SHP77 (cell line): ENCODE results near the gene NPIPA7.
"Not testable (repeated sequence)": the region's sequence is repeated elsewhere in the genome, so short reads cannot be mapped to it uniquely, and the experiment has no call there.

Experiments
- DNase-seq, 2 experiments: peaks; one replicate each; lab custom pipeline; 2025; lab: John Stamatoyannopoulos, UW

Gene NPIPA7

GRCh38 chr16:16378840-16379239 is at the start of gene NPIPA7:
Gene NPIPA7, plus strand, starts transcription at chr16:16379140. Its CDS starts 105 bp downstream, at chr16:16379245.
- not testable (repeated sequence) for DNase-seq

- DNase-seq: not testable (repeated sequence)
These were observed 47.5 kb upstream of the NPIPA7 start for GRCh38 chr16:16331466-16331865.

DNA sequence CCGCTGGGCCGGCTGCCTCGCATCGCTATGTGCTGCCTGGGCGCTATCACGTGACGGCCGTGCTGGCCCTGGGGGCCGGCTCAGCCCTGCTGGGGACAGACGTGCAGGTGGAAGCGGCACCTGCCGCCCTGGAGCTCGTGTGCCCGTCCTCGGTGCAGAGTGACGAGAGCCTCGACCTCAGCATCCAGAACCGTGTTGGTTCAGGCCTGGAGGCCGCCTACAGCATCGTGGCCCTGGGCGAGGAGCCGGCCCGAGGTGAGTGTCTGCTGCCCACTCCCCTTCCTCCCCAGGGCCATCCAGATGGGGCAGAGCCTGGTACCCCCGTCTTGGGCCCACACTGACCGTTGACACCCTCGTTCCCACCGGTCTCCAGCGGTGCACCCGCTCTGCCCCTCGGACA is 21.4 kb upstream of the NPIPA7 start:
- DNase-seq: not testable (repeated sequence)

DNA sequence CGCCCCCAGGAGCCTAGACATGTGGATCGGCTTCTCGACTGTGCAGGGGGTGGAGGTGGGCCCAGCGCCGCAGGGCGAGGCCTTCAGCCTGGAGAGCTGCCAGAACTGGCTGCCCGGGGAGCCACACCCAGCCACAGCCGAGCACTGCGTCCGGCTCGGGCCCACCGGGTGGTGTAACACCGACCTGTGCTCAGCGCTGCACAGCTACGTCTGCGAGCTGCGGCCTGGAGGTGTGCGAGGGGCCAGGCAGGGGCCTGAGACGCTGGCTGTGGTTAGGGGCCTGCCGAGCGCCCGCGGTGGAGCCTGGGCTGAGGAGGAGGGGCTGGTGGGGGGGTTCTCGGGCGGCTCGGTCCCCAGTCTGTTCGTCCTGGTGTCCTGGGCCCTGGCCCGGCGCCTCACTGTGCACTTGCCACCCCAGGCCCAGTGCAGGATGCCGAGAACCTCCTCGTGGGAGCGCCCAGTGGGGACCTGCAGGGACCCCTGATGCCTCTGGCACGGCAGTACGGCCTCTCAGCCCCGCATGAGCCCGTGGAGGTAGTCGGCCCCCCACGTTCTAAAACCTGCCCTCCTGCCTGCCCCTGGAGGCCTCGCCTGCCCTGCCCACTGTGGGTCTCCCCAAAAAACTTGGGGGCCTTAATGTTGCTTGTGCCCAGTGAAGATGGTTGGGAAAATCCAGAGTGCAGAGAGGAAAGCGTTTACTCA is 20.2 kb upstream of the NPIPA7 start:
- not testable (repeated sequence) for DNase-seq

DNA sequence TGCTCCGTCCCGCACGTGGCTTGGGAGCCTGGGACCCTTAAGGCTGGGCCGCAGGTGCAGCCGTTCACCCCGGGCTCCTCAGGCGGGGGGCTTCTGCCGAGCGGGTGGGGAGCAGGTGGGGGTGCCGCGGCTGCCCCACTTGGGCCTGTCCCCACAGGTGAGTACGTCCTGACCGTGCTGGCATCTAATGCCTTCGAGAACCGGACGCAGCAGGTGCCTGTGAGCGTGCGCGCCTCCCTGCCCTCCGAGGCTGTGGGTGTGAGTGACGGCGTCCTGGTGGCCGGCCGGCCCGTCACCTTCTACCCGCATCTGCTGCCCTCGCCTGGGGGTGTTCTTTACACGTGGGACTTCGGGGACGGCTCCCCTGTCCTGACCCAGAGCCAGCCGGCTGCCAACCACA is 15.3 kb upstream of the NPIPA7 start:
- DNase-seq: not testable (repeated sequence)

DNA sequence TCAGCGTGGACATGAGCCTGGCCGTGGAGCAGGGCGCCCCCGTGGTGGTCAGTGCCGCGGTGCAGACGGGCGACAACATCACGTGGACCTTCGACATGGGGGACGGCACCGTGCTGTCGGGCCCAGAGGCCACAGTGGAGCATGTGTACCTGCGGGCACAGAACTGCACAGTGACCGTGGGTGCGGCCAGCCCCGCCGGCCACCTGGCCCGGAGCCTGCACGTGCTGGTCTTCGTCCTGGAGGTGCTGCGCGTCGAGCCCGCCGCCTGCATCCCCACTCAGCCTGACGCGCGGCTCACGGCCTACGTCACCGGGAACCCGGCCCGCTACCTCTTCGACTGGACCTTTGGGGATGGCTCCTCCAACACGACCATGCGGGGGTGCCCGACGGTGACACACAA is 14.8 kb upstream of the NPIPA7 start:
- not testable (repeated sequence) for DNase-seq

GRCh38 chr16:16364701-16365100 is 14.2 kb upstream of the NPIPA7 start:
- DNase-seq: not testable (repeated sequence)

DNA sequence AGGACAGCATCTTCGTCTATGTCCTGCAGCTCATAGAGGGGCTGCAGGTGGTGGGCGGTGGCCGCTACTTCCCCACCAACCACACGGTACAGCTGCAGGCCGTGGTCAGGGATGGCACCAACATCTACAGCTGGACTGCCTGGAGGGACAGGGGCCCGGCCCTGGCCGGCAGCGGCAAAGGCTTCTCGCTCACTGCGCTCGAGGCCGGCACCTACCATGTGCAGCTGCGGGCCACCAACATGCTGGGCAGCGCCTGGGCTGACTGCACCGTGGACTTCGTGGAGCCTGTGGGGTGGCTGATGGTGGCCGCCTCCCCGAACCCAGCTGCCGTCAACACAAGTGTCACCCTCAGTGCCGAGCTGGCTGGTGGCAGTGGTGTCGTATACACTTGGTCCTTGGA is 13.6 kb upstream of the NPIPA7 start:
- DNase-seq: not testable (repeated sequence)

DNA sequence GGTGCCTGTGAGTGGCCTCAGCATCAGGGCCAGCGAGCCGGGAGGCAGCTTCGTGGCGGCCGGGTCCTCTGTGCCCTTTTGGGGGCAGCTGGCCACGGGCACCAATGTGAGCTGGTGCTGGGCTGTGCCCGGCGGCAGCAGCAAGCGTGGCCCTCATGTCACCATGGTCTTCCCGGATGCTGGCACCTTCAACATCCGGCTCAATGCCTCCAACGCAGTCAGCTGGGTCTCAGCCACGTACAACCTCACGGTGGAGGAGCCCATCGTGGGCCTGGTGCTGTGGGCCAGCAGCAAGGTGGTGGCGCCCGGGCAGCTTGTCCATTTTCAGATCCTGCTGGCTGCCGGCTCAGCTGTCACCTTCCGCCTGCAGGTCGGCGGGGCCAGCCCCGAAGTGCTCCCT is 13.1 kb upstream of the NPIPA7 start:
- not testable (repeated sequence) for DNase-seq

GRCh38 chr16:16366552-16367284 is 12.2 kb upstream of the NPIPA7 start:
- not testable (repeated sequence) for DNase-seq

DNA sequence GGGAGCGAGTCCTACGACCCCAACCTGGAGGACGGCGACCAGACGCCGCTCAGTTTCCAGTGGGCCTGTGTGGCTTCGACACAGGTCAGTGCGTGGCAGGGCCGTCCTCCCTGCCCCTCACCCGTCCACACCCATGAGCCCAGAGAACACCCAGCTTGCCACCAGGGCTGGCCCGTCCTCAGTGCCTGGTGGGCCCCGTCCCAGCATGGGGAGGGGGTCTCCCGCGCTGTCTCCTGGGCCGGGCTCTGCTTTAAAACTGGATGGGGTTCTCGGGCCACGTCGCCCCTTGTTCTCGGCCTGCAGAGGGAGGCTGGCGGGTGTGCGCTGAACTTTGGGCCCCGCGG is 11.7 kb upstream of the NPIPA7 start:
- not testable (repeated sequence) for DNase-seq

DNA sequence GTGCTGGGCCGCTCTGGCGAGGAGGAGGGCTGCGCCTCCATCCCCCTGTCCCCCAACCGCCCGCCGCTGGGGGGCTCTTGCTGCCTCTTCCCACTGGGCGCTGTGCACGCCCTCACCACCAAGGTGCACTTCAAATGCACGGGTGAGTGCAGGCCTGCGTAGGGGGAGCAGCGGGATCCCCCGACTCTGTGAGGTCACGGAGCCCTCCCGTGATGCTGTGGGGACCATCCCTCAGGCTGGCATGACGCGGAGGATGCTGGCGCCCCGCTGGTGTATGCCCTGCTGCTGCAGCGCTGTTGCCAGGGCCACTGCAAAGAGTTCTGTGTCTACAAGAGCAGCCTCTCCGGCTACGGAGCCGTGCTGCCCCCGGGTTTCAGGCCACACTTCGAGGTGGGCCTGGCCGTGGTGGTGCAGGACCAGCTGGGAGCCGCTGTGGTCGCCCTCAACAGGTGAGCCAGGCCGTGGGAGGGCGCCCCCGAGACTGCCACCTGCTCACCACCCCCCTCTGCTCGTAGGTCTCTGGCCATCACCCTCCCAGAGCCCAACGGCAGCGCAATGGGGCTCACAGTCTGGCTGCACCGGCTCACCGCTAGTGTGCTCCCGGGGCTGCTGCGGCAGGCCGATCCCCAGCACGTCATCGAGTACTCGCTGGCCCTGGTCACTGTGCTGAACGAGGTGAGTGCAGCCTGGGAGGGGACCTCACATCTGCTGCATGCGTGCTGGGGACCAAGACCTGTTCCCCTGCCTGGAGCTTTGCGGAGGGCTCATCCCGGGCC is 9.7 kb upstream of the NPIPA7 start:
- DNase-seq: not testable (repeated sequence)

GRCh38 chr16:16371136-16371735 is 7.7 kb upstream of the NPIPA7 start:
- DNase-seq: not testable (repeated sequence)

GRCh38 chr16:16374192-16374591 is 4.7 kb upstream of the NPIPA7 start:
- DNase-seq: not testable (repeated sequence)

DNA sequence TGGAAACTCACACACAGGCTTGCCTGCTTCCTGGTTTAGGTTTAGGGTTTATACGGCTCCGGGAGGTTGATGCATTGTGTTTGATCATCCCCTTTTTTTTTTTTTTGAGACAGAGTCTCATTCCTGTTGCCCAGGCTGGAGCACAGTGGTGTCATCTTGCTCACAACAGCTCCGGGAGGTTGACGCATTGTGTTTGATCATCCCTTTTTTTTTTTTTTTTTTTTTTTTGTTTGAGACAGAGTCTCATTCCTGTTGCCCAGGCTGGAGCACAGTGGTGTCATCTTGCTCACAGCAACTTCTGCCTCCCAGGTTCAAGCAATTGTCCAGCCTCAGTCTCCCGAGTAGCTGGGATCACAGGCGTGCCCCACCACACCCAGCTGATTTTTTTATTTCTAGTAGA is 20.7 kb downstream of the NPIPA7 start:
- DNase-seq: not testable (repeated sequence)

- DNase-seq: not testable (repeated sequence)
These were observed 23.4 kb downstream of the NPIPA7 start for GRCh38 chr16:16402333-16402732.

DNA sequence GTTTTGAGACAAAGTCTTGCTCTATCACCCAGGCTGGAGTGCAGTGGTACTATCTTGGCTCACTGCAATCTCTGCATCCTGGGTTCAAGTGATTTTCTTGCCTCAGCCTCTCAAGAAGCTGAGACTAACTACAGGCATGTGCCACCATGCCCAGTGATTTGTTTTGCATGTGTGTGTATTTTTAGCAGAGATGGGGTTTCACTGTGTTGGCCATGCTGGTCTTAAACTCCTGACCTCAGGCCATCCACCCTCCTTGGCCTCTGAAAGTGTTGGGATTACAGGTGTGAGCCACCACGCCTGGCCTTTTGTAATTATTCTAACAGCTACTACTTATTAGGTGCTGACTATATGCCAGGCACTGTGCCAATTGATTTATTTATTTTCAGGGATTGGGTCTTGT is 25.3 kb downstream of the NPIPA7 start:
- not testable (repeated sequence) for DNase-seq

DNA sequence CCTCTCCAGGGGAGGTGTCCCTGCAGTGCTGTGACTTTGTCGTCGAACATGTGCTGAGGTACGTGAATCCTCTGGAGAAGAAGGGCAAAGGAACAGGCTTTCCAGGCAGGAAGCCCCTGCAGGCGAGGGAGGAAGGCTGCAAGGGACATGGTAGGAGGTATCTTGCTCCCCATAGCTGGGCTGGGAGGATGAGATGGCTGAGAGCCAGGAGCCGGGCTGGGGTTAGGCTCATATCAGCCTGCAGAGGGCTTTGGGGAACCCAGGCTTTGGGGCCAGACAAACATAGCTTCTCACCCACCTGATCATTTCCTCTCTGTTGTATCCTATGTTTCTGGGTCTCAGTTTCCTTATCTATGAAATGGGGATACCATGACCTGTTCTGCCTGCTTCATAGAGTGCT is 26.5 kb downstream of the NPIPA7 start:
- DNase-seq: not testable (repeated sequence)

DNA sequence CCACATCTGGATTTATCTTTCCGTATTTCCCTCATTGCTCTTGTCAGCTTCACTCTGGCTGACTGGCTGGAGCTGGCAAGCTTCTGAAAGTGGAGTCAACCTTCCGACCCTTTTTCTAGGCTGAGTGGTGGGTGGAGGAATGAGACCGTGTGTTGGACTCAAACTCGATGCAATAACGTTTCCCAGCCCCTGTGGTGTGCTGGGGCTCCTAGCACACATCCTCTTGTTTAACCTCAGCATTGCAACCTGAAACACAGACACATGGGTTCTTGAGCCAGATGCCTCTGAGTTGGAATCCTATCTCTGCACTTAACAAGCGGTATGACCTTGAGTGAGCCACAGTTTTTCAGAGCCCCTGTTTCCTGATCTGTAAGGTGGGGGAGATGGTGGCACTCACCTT is 29.5 kb downstream of the NPIPA7 start:
- not testable (repeated sequence) for DNase-seq

GRCh38 chr16:16413773-16414172 is 34.8 kb downstream of the NPIPA7 start:
- DNase-seq: not testable (repeated sequence)

GRCh38 chr16:16417071-16417470 is 38.1 kb downstream of the NPIPA7 start:
- not testable (repeated sequence) for DNase-seq

DNA sequence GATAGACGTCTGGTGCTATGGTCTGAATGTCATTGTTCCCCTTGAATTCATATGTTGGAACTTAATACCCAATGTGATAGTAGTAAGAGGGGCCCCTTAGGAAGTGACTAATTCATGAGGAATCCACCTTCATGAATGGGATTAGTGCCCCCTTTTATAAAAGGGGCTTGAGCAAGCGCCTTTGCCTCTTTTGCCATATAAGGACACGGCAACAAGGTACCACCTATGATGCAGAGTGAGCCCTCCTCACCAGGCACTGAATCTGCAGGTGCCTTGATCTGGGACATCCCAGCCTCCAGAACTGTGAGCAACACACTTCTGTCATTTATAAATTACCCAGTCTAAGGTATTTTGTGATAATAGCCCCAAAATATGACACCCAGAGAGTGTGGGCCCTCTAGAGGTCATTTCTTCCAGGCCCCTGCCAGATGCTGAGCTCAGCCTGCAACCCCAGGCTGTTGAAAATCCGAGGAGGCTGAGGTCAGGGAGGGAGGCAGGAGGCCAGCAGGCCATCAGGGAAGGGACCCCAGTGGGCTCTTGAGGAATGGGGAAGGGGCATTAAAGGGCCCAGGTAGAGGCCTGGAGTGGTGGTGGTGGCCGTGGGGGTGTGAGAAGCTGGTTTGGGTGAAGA is 39.1 kb downstream of the NPIPA7 start:
- not testable (repeated sequence) for DNase-seq
